ENCODE measurements around the gene GALNS.
A peak's percentile ranks its signal among the peaks of the same experiment; 100 is the strongest.

DNA sequence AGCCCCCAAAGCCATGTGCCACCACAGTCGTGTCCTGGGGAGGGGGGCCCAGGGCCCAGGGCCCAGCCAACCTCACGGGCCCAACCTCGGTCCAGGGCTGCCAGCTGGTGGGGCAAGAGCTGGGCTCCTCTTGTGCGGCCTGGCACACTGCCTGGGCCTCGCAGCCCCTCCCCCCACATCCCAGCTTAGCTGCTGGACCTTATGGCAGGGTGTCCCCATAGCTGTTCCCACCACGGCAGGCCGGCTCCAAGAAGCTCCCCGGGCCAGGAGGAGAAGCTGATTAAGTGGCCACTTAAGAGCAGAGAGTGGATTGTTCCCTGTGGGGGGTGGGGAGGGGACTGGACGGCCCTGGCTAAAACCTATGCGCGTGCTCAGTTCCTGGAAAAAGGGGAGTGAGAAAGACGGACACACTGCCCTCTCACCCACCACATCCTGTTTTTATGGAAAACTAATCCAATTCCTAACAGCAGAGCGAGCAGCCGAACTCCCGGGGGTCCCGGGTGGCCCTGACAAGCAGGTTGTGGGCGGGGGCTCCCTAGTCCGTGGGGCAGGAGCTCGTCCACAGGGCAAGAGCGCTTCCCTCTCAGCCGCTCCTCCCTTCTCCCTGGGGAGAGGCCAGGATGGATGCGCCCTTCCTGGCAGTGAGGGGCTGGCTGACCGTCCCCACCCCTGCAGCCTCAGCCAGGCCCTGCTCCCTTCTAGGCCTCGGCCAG lies 88.5 kb downstream of the GALNS start:
- no peak for TF ChIP-seq POLR2A (IDR thresholded peaks at IDR 0.05)
- TF ChIP-seq CTCF (IDR thresholded peaks at IDR 0.05), result no peak
- peak in 1 of 2 donors; percentile 18 for TF ChIP-seq POLR2AphosphoS5 (IDR thresholded peaks at IDR 0.05; ENCODE audit: insufficient read depth in 1 of 2, low read depth in 1 of 2)

All from vagina (tissue), 2 donors.